KBM-7 (cell line): ENCODE data around the gene ALOX5.
"Not testable (repeated sequence)": the region's sequence is repeated elsewhere in the genome, so short reads cannot be mapped to it uniquely, and the experiment has no call there.

Source experiments
- DNase-seq: peaks from one replicate; pipeline ENCODE4 v3.0.0-alpha.2; 2015
- in situ Hi-C: fragments of 300-500 bp; cut with MboI; formaldehyde crosslinking; loops from 2 replicates; pipeline ENCODE4 v1.14.3; 2020; ENCODE audit warnings: low sequenced_read_pairs, low pct_unique_long_range_greater_than_20kb, mixed read lengths

The ALOX5 gene

GRCh38 chr10:45373576-45374349 is at the start of gene ALOX5:
ALOX5 (plus strand) TSS chr10:45374216; CDS start chr10:45374280, 64 bp downstream.
- in situ Hi-C loops: no loop called here
- peak; percentile 57 for DNase-seq

GRCh38 chr10:45325116-45325515 is 48.9 kb upstream of the ALOX5 start:
- in situ Hi-C loops: no loop called here
- DNase-seq: no peak

- DNase-seq, in situ Hi-C loops: not testable (repeated sequence)
These were observed 47.2 kb upstream of the ALOX5 start for GRCh38 chr10:45326864-45327263.

GRCh38 chr10:45331824-45332223 is 42.2 kb upstream of the ALOX5 start:
- in situ Hi-C loops, DNase-seq: not testable (repeated sequence)

GRCh38 chr10:45339894-45340293 is 34.1 kb upstream of the ALOX5 start:
- in situ Hi-C loops: no loop called here
- DNase-seq: no peak

GRCh38 chr10:45340420-45340819 is 33.6 kb upstream of the ALOX5 start:
- in situ Hi-C loops: not testable (repeated sequence)

GRCh38 chr10:45346652-45347335 is 27.2 kb upstream of the ALOX5 start:
- in situ Hi-C loops, DNase-seq: not testable (repeated sequence)

More at GRCh38 chr10:45340420-45340819, 33.6 kb upstream of the ALOX5 start:
- DNase-seq: not testable (repeated sequence)

GRCh38 chr10:45347464-45347863 is 26.6 kb upstream of the ALOX5 start:
- DNase-seq, in situ Hi-C loops: not testable (repeated sequence)

- DNase-seq, in situ Hi-C loops: not testable (repeated sequence)
These were observed 25.7 kb upstream of the ALOX5 start for GRCh38 chr10:45348196-45348765.

- in situ Hi-C loops: no loop called here
These were observed 20.8 kb upstream of the ALOX5 start for GRCh38 chr10:45353186-45353585.

GRCh38 chr10:45354261-45354660 is 19.8 kb upstream of the ALOX5 start:
- in situ Hi-C loops: no loop called here
- DNase-seq: no peak

More at GRCh38 chr10:45353186-45353585, 20.8 kb upstream of the ALOX5 start:
- DNase-seq: no peak

GRCh38 chr10:45355494-45355893 is 18.5 kb upstream of the ALOX5 start:
- in situ Hi-C loops: no loop called here

GRCh38 chr10:45358961-45359360 is 15.1 kb upstream of the ALOX5 start:
- not testable (repeated sequence) for DNase-seq

More at GRCh38 chr10:45355494-45355893, 18.5 kb upstream of the ALOX5 start:
- no peak for DNase-seq

GRCh38 chr10:45361983-45362799 is 11.8 kb upstream of the ALOX5 start:
- in situ Hi-C loops: not testable (repeated sequence)

More at GRCh38 chr10:45358961-45359360, 15.1 kb upstream of the ALOX5 start:
- in situ Hi-C loops: not testable (repeated sequence)

GRCh38 chr10:45367643-45368042 is 6.4 kb upstream of the ALOX5 start:
- in situ Hi-C loops, DNase-seq: not testable (repeated sequence)

More at GRCh38 chr10:45361983-45362799, 11.8 kb upstream of the ALOX5 start:
- DNase-seq: not testable (repeated sequence)

GRCh38 chr10:45368181-45368580 is 5.8 kb upstream of the ALOX5 start:
- in situ Hi-C loops: no loop called here
- no peak for DNase-seq

- no peak for DNase-seq
- in situ Hi-C loops: no loop called here
These were observed 3.6 kb upstream of the ALOX5 start for GRCh38 chr10:45370202-45370955.

- DNase-seq: no peak
- in situ Hi-C loops: no loop called here
These were observed 2.5 kb upstream of the ALOX5 start for GRCh38 chr10:45371560-45371959.
